Heart right ventricle (tissue), 16 donors: ENCODE measurements around the gene SHMT1. TPM values are rescaled to one million over a fixed set of nuclear protein-coding genes. Genes with fewer than 3 reads are reported as not detected.

ENCODE experiments used
- ATAC-seq, 8 donors: fragments of 200-7000 bp; cut with Tn5 transposase; one replicate each; pipeline ENCODE4 v1.9.1; 2020; ENCODE audit warnings: mild to moderate bottlenecking in 8 of 8, moderate library complexity in 8 of 8, moderate number of reproducible peaks in 1 of 8
- DNase-seq, 2 donors: peaks; one replicate each; pipeline ENCODE4 v3.0.0-alpha.2; 2020
- H3K27ac ChIP-seq, 10 donors: fragments of 200-600 bp; sonication (generic) in 2 of 10; one replicate each; pipeline versions ENCODE4 v1.5.0 to v1.8.0; 2020 to 2022; ENCODE audit warnings: mild to moderate bottlenecking in 3 of 10
- H3K27me3 ChIP-seq, 7 donors: fragments of 200-600 bp; one replicate each; pipeline ENCODE4 v1.8.0; 2021 to 2022; ENCODE audit warnings: mild to moderate bottlenecking in 2 of 7
- H3K36me3 ChIP-seq, 9 donors: fragments of 200-600 bp; sonication (generic) in 1 of 9; one replicate each; pipeline versions ENCODE4 v1.5.0 to v1.8.0; 2020 to 2022; ENCODE audit warnings: mild to moderate bottlenecking in 2 of 9
- H3K4me1 ChIP-seq, 9 donors: fragments of 200-600 bp; sonication (generic) in 1 of 9; one replicate each; pipeline versions ENCODE4 v1.5.0 to v1.8.0; 2020 to 2022; ENCODE audit warnings: mild to moderate bottlenecking in 4 of 9
- H3K4me3 ChIP-seq, 10 donors: fragments of 200-600 bp; sonication (generic) in 2 of 10; one replicate each; pipeline versions ENCODE4 v1.5.0 to v1.8.0; 2020 to 2022; ENCODE audit warnings: mild to moderate bottlenecking in 7 of 10, moderate library complexity in 2 of 10
- H3K9me3 ChIP-seq, 11 donors: fragments of 200-600 bp in 10 of 11; sonication (generic) in 2 of 11; one replicate each; pipeline versions ENCODE4 v1.5.0 to v1.8.0; 2013 to 2022; ENCODE audit warnings: mild to moderate bottlenecking in 2 of 11, control low read depth in 1 of 11, moderate library complexity in 1 of 11
- WGBS, 2 donors: extraction: QIAGEN DNeasy Blood & Tissue Kit; methylation state at CpG; one replicate each; pipeline ENCODE4 v1.1.7; 2013; ENCODE audit warnings: inconsistent platforms in 1 of 2; 5-methylcytosine and 5-hydroxymethylcytosine counted together
- intact Hi-C, 10 donors: fragments of 100-400 bp; cut with DNase I; formaldehyde crosslinking; loops; one replicate each; pipeline versions ENCODE4 v1.11.1 to v1.14.2; 2022
- polyA plus RNA-seq, 2 donors: library from polyadenylated mRNA; stranded (reverse); fragments of 200-250 nt; gene quantifications; one replicate each; pipeline ENCODE4 v1.2.3, GENCODE V29; 2013
- total RNA-seq, 10 donors: library from RNA; stranded (reverse); fragmentation: NEBNext Ultra II Directional in 3 of 10; extraction: Animal tissue kit (Norgen Biotek cat#: 25700) in 3 of 10; gene quantifications; one replicate each; pipeline versions ENCODE4 v1.2.1 to v1.2.4, GENCODE V29; 2021 to 2023
- TF ChIP-seq, protein P1 (sequence below), 9 donors: fragments of 200-600 bp; sonication (generic) in 2 of 9; IDR thresholded peaks; one replicate each; pipeline versions ENCODE4 v1.5.0 to v1.8.0; 2021 to 2022; ENCODE audit warnings: antibody characterized with exemption in 9 of 9, mild to moderate bottlenecking in 5 of 9, moderate library complexity in 1 of 9
- donor health status: Arrhythmogenic right ventricular cardiomyopathy.
- donor health status: ischemic (EF 13 %, LVEDD 7.1; RV severe dilation, severe dysfunction).
- donor health status: healthy with polysubstance abuse.
- donor health status: DM: no; HTN: yes; CAD: no.
- donor health status: DM: no; HTN: no; CAD: no.
- donor health status: ischemic (EF 25% LVEDD 6.9; RV normal size, moderate dysfunction).
- donor health status: ischemic (EF 25% LVEDD 5.7; RV mildly dilated, moderate dysfunction).
- donor health status: healthy.
- donor health status: DM: yes; HTN: yes; CAD: no.
- donor health status: Ischemic cardiomyopathy.
- donor health status: ischemic (EF 35%, LVEDD 5.7; RV mildly dilated, moderate dysfunction).
- donor health status: nonischemic (EF 11% LVEDD 7.7; RV severe dilation, severe dysfunction).
- donor health status: DM: yes; HTN: yes; CAD: no.
- donor health status: PGD.
- donor health status: ischemic (EF 29% LVEDD 5.4; RV normal size, mild dysfunction).
- donor health status: nonischemic (EF 23%, LVEDD 6.1; RV moderate dilation, normal function).

The SHMT1 gene
- total and polyA plus RNA-seq, 12 donors: 2.7 to 11.6 (median 5.9) TPM

DNA sequence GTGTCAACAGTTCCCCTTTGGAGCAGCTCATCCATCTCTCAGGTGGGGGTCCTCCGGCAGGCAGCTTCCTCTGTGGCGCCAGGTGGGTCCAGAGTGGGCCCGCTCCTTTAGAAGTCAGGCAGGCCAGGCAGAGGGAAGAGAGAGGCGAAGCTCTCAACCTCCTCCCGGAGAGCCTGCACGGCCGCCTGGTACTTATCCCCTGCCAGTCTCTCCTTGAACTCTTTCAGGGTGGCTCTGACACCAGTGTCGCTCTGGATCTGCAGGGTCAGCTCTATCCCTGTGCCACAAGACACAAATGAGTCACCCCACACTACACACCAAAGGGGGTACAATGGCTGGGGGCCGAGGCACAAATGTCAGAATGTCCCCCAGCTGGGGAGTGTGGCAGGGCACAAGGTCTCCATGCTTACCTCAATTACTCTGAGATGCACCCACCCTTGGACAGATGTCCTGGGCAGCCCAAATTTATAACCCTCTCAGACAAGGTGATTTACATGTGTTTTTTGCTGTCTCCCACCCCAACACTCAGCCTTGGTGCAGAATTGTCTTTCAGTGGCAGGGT lies 34.6 kb downstream of the SHMT1 start:
- H3K36me3 ChIP-seq: peaks cover 0 to 99% (median 26%) of the 10 kb centered on the region in 9 donors
- DNase-seq (no peak), ATAC-seq (no peak)
- no peaks in the 10 kb centered on the region for H3K9me3 ChIP-seq
- no peaks in the 10 kb centered on the region for H3K4me1 ChIP-seq
- no peaks in the 10 kb centered on the region for H3K27me3 ChIP-seq
- H3K4me3 ChIP-seq: no peak overlapping the region
- H3K27ac ChIP-seq: no peak overlapping the region
- intact Hi-C loops: loop anchor here in 1 of 10 donors (10.0 kb wide), 1 partner anchor 56 kb away; no protein-coding TSS in a partner anchor
- TF ChIP-seq, protein P1, sequence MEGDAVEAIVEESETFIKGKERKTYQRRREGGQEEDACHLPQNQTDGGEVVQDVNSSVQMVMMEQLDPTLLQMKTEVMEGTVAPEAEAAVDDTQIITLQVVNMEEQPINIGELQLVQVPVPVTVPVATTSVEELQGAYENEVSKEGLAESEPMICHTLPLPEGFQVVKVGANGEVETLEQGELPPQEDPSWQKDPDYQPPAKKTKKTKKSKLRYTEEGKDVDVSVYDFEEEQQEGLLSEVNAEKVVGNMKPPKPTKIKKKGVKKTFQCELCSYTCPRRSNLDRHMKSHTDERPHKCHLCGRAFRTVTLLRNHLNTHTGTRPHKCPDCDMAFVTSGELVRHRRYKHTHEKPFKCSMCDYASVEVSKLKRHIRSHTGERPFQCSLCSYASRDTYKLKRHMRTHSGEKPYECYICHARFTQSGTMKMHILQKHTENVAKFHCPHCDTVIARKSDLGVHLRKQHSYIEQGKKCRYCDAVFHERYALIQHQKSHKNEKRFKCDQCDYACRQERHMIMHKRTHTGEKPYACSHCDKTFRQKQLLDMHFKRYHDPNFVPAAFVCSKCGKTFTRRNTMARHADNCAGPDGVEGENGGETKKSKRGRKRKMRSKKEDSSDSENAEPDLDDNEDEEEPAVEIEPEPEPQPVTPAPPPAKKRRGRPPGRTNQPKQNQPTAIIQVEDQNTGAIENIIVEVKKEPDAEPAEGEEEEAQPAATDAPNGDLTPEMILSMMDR (IDR thresholded peaks at IDR 0.05): no peak
- WGBS, 2 donors: 92 to 95% methylated on average over 9 of the region's 9 CpGs

- TF ChIP-seq, protein P1 (IDR thresholded peaks at IDR 0.05): no peak
- peaks cover 0 to 100% (median 38%) of the 10 kb centered on the region in 9 donors for H3K36me3 ChIP-seq
- WGBS, 2 donors: 91 to 92% methylated on average over 10 of the region's 10 CpGs
- H3K27ac ChIP-seq: no peak overlapping the region
- no peaks in the 10 kb centered on the region for H3K4me1 ChIP-seq
- no peak overlapping the region for H3K4me3 ChIP-seq
- intact Hi-C loops: loop anchor here in 1 of 10 donors (10.0 kb wide), 1 partner anchor 57 kb away; no protein-coding TSS in a partner anchor
- H3K27me3 ChIP-seq: no peaks in the 10 kb centered on the region
- DNase-seq: no peak
- H3K9me3 ChIP-seq: no peaks in the 10 kb centered on the region
- no peak for ATAC-seq
These were observed 35.8 kb downstream of the SHMT1 start for GRCh38 chr17:18327556-18327955.

DNA sequence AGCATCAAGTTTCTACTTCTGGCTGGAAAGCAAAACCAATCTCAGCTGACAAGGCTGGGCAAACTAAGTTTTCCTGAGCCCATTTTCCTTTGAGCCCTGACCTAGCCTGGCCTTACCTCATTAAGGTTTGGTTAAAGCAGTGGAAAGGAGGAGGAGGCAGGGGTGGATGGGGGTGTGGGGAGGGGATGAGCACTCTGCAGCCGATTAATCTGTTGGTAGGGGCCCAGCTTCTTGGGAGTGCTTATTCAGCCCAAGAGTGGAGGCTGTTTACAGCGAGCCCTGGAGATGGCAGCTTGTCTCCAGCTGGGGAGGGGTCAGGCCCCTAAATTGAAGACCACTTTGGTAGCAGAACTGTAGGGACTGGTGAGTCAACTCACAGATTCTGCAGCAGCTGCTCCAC lies 36.3 kb downstream of the SHMT1 start:
- peaks cover 0 to 100% (median 40%) of the 10 kb centered on the region in 9 donors for H3K36me3 ChIP-seq
- TF ChIP-seq, protein P1 (IDR thresholded peaks at IDR 0.05): no peak
- DNase-seq (no peak), ATAC-seq (no peak)
- H3K27me3 ChIP-seq: no peaks in the 10 kb centered on the region
- H3K4me3 ChIP-seq: no peak overlapping the region
- H3K9me3 ChIP-seq: no peaks in the 10 kb centered on the region
- intact Hi-C loops: loop anchor here in 1 of 10 donors (10.0 kb wide), 1 partner anchor 58 kb away; no protein-coding TSS in a partner anchor
- H3K27ac ChIP-seq: no peak overlapping the region
- no peaks in the 10 kb centered on the region for H3K4me1 ChIP-seq
- 70 to 88% methylated on average over 2 of the region's 2 CpGs for WGBS, 2 donors

DNA sequence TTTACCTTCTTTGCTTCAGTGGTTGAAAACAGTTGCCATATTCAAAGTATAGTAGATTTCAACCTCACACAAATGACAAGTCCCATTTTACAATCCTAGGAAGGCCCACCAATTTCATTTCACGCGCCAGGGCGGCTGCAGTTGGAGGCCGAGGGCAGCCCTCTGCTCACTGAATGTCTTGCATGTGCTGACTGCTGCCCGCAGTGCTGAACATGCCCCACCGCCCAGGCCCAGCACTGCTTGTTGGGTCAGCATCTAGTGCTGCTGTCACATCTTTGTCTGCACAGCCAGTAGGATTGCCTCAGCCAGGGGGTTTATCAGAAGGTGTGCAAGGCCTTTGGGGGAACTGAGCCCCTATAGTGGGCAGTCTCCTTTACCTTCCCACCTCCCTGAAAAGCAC lies 36.8 kb downstream of the SHMT1 start:
- DNase-seq (no peak), ATAC-seq (no peak)
- intact Hi-C loops: loop anchor here in 1 of 10 donors (10.0 kb wide), 1 partner anchor 58 kb away; no protein-coding TSS in a partner anchor
- TF ChIP-seq, protein P1 (IDR thresholded peaks at IDR 0.05): no peak
- WGBS, 2 donors: 91 to 96% methylated on average over 6 of the region's 6 CpGs
- Histone ChIP-seq H3K9me3 (no peaks in the 10 kb centered on the region), H3K27ac (no peak overlapping the region), H3K4me3 (no peak overlapping the region), H3K4me1 (no peaks in the 10 kb centered on the region), H3K36me3 (peaks cover 0 to 100% (median 40%) of the 10 kb centered on the region in 9 donors), H3K27me3 (no peaks in the 10 kb centered on the region)
